ENCODE data around the gene GRIK4.

GRCh38 chr11:120907971-120908370, 396.4 kb downstream of the GRIK4 start:
- TF ChIP-seq, protein P1, sequence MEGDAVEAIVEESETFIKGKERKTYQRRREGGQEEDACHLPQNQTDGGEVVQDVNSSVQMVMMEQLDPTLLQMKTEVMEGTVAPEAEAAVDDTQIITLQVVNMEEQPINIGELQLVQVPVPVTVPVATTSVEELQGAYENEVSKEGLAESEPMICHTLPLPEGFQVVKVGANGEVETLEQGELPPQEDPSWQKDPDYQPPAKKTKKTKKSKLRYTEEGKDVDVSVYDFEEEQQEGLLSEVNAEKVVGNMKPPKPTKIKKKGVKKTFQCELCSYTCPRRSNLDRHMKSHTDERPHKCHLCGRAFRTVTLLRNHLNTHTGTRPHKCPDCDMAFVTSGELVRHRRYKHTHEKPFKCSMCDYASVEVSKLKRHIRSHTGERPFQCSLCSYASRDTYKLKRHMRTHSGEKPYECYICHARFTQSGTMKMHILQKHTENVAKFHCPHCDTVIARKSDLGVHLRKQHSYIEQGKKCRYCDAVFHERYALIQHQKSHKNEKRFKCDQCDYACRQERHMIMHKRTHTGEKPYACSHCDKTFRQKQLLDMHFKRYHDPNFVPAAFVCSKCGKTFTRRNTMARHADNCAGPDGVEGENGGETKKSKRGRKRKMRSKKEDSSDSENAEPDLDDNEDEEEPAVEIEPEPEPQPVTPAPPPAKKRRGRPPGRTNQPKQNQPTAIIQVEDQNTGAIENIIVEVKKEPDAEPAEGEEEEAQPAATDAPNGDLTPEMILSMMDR (conservative IDR thresholded peaks at IDR 0.05; ENCODE audit: low read depth, low read length) = no peak
- TF ChIP-seq POLR2A (IDR thresholded peaks at IDR 0.05; ENCODE audit: low read depth, low read length) = no peak
- TF ChIP-seq, protein P2, sequence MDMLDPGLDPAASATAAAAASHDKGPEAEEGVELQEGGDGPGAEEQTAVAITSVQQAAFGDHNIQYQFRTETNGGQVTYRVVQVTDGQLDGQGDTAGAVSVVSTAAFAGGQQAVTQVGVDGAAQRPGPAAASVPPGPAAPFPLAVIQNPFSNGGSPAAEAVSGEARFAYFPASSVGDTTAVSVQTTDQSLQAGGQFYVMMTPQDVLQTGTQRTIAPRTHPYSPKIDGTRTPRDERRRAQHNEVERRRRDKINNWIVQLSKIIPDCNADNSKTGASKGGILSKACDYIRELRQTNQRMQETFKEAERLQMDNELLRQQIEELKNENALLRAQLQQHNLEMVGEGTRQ (IDR thresholded peaks at IDR 0.05; ENCODE audit: low read depth, low read length) = no peak
- no peak for TF ChIP-seq CHD1 (IDR thresholded peaks at IDR 0.05; ENCODE audit: low read depth, low read length)
- TF ChIP-seq BHLHE40 (IDR thresholded peaks at IDR 0.05; ENCODE audit: low read depth, low read length) = no peak
- no peak for TF ChIP-seq RAD21 (IDR thresholded peaks at IDR 0.05; ENCODE audit: low read length)
- no peak for TF ChIP-seq RCOR1 (IDR thresholded peaks at IDR 0.05; ENCODE audit: insufficient replicate concordance, low read length)
- no peak for TF ChIP-seq FOS (IDR thresholded peaks at IDR 0.05; ENCODE audit: low read depth, low read length)
- no peak for TF ChIP-seq CEBPB (IDR thresholded peaks at IDR 0.05; ENCODE audit: low read depth, low read length)
- TF ChIP-seq RFX5 (IDR thresholded peaks at IDR 0.05; ENCODE audit: low read depth, low read length) = no peak
- TF ChIP-seq MXI1 (IDR thresholded peaks at IDR 0.05; ENCODE audit: borderline replicate concordance, low read depth, low read length) = no peak
- TF ChIP-seq MAFK (IDR thresholded peaks at IDR 0.05; ENCODE audit: low read depth, low read length) = no peak
- TF ChIP-seq MAZ (IDR thresholded peaks at IDR 0.05; ENCODE audit: borderline replicate concordance, low read depth, low read length) = no peak
- no peak for TF ChIP-seq ELK1 (IDR thresholded peaks at IDR 0.05; ENCODE audit: borderline replicate concordance, low read depth, low read length)
